ENCODE data around the gene EGFLAM. TPM values are rescaled to one million over a fixed set of nuclear protein-coding genes. Genes with fewer than 3 reads are reported as not detected.

Gene EGFLAM
- total and polyA plus RNA-seq, 2 experiments from 2014 or later, result 6.5 to 9.0 TPM

DNA sequence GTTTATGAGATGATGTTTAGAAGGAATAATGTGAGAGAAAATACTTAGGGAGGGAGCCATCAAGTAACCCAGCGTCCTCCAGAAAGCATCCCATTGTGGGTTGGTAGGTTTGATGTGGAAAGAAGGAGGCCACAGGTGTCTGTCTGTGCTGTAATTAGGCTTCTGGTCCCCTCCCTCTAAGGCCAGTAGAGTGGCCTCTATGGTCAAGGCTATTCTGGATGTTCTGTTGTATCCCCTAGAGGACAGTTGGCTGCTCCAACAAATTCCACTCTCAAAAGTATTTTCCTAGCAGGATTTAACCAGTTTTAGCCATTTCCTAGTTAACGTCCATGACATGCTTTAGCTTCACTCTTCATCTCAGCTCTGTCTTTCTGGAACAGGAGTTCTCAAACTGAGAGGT is 106.5 kb downstream of the EGFLAM start:
- 96% methylated on average over 2 of the region's 2 CpGs for WGBS (ENCODE audit: low lambda C conversion rate, missing lambda C conversion rate)

GRCh38 chr5:38367410-38367809 is 109.1 kb downstream of the EGFLAM start:
- TF ChIP-seq EZH2 (IDR thresholded peaks at IDR 0.05; ENCODE audit: borderline replicate concordance) (no peak), EZH2phosphoT487 (IDR thresholded peaks at IDR 0.05; ENCODE audit: low read depth, severe bottlenecking, unreplicated experiment) (no peak)
- TF ChIP-seq, protein P1, sequence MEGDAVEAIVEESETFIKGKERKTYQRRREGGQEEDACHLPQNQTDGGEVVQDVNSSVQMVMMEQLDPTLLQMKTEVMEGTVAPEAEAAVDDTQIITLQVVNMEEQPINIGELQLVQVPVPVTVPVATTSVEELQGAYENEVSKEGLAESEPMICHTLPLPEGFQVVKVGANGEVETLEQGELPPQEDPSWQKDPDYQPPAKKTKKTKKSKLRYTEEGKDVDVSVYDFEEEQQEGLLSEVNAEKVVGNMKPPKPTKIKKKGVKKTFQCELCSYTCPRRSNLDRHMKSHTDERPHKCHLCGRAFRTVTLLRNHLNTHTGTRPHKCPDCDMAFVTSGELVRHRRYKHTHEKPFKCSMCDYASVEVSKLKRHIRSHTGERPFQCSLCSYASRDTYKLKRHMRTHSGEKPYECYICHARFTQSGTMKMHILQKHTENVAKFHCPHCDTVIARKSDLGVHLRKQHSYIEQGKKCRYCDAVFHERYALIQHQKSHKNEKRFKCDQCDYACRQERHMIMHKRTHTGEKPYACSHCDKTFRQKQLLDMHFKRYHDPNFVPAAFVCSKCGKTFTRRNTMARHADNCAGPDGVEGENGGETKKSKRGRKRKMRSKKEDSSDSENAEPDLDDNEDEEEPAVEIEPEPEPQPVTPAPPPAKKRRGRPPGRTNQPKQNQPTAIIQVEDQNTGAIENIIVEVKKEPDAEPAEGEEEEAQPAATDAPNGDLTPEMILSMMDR (IDR thresholded peaks at IDR 0.05; ENCODE audit: poor library complexity), result no peak
- no peaks in the 10 kb centered on the region for H4K20me1 ChIP-seq (ENCODE audit: insufficient read depth, poor library complexity, severe bottlenecking)
- 63% methylated on average over 3 of the region's 3 CpGs for WGBS (ENCODE audit: low lambda C conversion rate, missing lambda C conversion rate)

More for the DNA sequence above, 106.5 kb downstream of the EGFLAM start:
- Histone ChIP-seq H3K27me3 (no peaks in the 10 kb centered on the region), H3K9me2 (replicated peaks; ENCODE audit: insufficient read depth) (no peaks in the 10 kb centered on the region), H3K4me2 (no peak overlapping the region), H3K4me1 (ENCODE audit: insufficient read depth) (no peaks in the 10 kb centered on the region), H4K20me1 (ENCODE audit: insufficient read depth, poor library complexity, severe bottlenecking) (no peaks in the 10 kb centered on the region), H3K27ac (no peak overlapping the region), H3K9me3 (ENCODE audit: low read depth) (no peaks in the 10 kb centered on the region), H2AFZ (no peak overlapping the region), H3K4me3 (no peak overlapping the region), H3K36me3 (replicated peaks; ENCODE audit: insufficient read depth, low read depth) (no peaks in the 10 kb centered on the region), H3K79me2 (no peaks in the 10 kb centered on the region)
- no peak for TF ChIP-seq EZH2phosphoT487 (IDR thresholded peaks at IDR 0.05; ENCODE audit: low read depth, severe bottlenecking, unreplicated experiment)
- no peak for TF ChIP-seq EZH2 (IDR thresholded peaks at IDR 0.05; ENCODE audit: borderline replicate concordance)
- TF ChIP-seq, protein P1 (IDR thresholded peaks at IDR 0.05; ENCODE audit: poor library complexity), result no peak
- DNase-seq (ENCODE audit: low spot score), result no peak

GRCh38 chr5:38367966-38368365 is 109.6 kb downstream of the EGFLAM start:
- no peak overlapping the region for H3K27ac ChIP-seq
- no peaks in the 10 kb centered on the region for H3K9me2 ChIP-seq (replicated peaks; ENCODE audit: insufficient read depth)
- no peaks in the 10 kb centered on the region for H3K36me3 ChIP-seq (replicated peaks; ENCODE audit: insufficient read depth, low read depth)
- H3K79me2 ChIP-seq, result no peaks in the 10 kb centered on the region
- peaks cover 3% of the 10 kb centered on the region for H3K4me1 ChIP-seq (ENCODE audit: insufficient read depth)
- no peaks in the 10 kb centered on the region for H3K9me3 ChIP-seq (ENCODE audit: low read depth)
- no peak for DNase-seq (ENCODE audit: low spot score)
- H3K27me3 ChIP-seq, result no peaks in the 10 kb centered on the region
- WGBS (ENCODE audit: low lambda C conversion rate, missing lambda C conversion rate), result 22% methylated on average over 5 of the region's 5 CpGs
- no peak overlapping the region for H3K4me3 ChIP-seq
- no peak overlapping the region for H3K4me2 ChIP-seq
- H4K20me1 ChIP-seq (ENCODE audit: insufficient read depth, poor library complexity, severe bottlenecking), result no peaks in the 10 kb centered on the region
- no peak for TF ChIP-seq EZH2 (IDR thresholded peaks at IDR 0.05; ENCODE audit: borderline replicate concordance)
- TF ChIP-seq, protein P1 (IDR thresholded peaks at IDR 0.05; ENCODE audit: poor library complexity), result no peak
- no peak for TF ChIP-seq EZH2phosphoT487 (IDR thresholded peaks at IDR 0.05; ENCODE audit: low read depth, severe bottlenecking, unreplicated experiment)
- no peak overlapping the region for H2AFZ ChIP-seq

More at GRCh38 chr5:38367410-38367809, 109.1 kb downstream of the EGFLAM start:
- no peak overlapping the region for H3K4me2 ChIP-seq
- no peak overlapping the region for H3K27ac ChIP-seq
- H3K4me3 ChIP-seq, result no peak overlapping the region
- no peak for DNase-seq (ENCODE audit: low spot score)
- no peak overlapping the region for H2AFZ ChIP-seq
- H3K27me3 ChIP-seq, result no peaks in the 10 kb centered on the region
- H3K4me1 ChIP-seq (ENCODE audit: insufficient read depth), result peaks cover 3% of the 10 kb centered on the region
- H3K9me2 ChIP-seq (replicated peaks; ENCODE audit: insufficient read depth), result no peaks in the 10 kb centered on the region
- H3K9me3 ChIP-seq (ENCODE audit: low read depth), result no peaks in the 10 kb centered on the region
- no peaks in the 10 kb centered on the region for H3K79me2 ChIP-seq
- H3K36me3 ChIP-seq (replicated peaks; ENCODE audit: insufficient read depth, low read depth), result no peaks in the 10 kb centered on the region

DNA sequence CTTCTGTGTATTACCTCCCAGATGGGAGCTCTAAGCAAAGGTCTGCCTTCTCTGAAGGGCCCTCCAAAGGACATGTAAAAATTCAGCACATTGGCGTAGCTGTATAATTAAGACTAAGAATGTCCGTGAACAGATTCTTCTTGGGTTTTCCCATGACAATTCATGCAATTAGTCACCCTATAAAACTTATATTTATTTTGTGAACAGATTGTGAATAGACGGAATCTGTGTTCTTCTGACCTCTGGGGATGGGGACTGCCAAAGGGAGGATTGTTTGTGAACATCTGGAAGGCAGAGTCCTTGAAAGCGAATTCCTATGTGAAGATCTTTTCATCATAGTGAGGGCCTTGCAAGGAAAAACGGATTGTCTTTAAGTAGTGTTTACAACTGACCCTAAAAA is 111.3 kb downstream of the EGFLAM start:
- 45% methylated on average over 5 of the region's 5 CpGs for WGBS (ENCODE audit: low lambda C conversion rate, missing lambda C conversion rate)
- no peak for TF ChIP-seq EZH2 (IDR thresholded peaks at IDR 0.05; ENCODE audit: borderline replicate concordance)
- TF ChIP-seq, protein P1 (IDR thresholded peaks at IDR 0.05; ENCODE audit: poor library complexity), result no peak
- no peaks in the 10 kb centered on the region for H3K79me2 ChIP-seq
- no peak for DNase-seq (ENCODE audit: low spot score)
- no peaks in the 10 kb centered on the region for H3K9me2 ChIP-seq (replicated peaks; ENCODE audit: insufficient read depth)
- H3K27ac ChIP-seq, result no peak overlapping the region
- no peak overlapping the region for H3K4me3 ChIP-seq
- no peak overlapping the region for H3K4me2 ChIP-seq
- peaks cover 3% of the 10 kb centered on the region for H3K4me1 ChIP-seq (ENCODE audit: insufficient read depth)
- no peaks in the 10 kb centered on the region for H3K27me3 ChIP-seq
- H4K20me1 ChIP-seq (ENCODE audit: insufficient read depth, poor library complexity, severe bottlenecking), result no peaks in the 10 kb centered on the region
- no peak overlapping the region for H2AFZ ChIP-seq
- H3K36me3 ChIP-seq (replicated peaks; ENCODE audit: insufficient read depth, low read depth), result no peaks in the 10 kb centered on the region
- no peaks in the 10 kb centered on the region for H3K9me3 ChIP-seq (ENCODE audit: low read depth)
